ENCODE measurements around the gene NCOA7.

NCOA7 gene

DNA sequence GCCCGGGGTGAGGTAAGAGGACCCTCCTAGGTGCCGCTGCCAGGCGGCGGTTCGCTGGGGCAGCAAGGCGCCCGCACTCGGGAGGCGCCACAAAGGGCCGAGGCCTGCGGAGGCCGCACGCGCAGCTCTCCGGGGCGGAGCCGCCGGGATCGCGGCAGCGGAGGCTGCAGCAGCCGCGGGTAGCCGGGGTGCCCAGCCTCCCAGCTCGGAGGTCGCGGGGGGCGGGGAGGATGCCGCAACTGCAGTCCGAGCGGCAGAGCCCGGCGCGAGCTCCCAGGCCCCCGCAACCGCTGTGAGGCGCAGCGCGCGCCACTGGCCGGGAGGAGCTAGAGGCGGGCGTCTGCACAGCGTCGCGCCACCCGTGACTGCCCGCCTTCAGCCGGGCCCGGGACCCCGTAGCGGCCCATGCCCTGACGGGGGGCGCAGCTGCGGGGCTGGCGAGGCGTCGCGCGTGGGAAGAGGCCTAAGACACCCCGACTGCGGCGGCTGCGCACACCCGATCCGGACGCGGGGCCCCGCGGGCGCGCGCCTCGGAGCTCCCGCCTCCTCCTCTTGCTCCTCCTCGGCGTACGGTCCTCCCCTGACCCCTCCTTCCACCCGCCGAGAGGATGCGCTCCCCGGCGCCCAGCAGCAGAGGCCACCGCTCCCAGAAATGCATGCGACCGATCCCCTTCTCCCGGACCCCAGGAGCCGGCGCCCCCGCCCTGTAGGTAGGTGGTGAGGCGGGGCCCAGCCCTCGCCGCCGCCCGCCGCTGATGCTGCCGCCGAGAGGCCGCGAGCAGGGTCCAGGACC is at the start of gene NCOA7:
Gene NCOA7 (plus strand): TSS at position 603 of the 793 bp plus-strand sequence. CDS start 24,395 bp downstream, outside the sequence.
- no peak for TF ChIP-seq CTCF (conservative IDR thresholded peaks at IDR 0.05; ENCODE audit: low read depth, low read length)
- DNase-seq (ENCODE audit: low read depth): peak; percentile 79
- H3K4me3 ChIP-seq (ENCODE audit: low read depth, low read length): peak within 1 kb of the TSS; percentile 80

DNA sequence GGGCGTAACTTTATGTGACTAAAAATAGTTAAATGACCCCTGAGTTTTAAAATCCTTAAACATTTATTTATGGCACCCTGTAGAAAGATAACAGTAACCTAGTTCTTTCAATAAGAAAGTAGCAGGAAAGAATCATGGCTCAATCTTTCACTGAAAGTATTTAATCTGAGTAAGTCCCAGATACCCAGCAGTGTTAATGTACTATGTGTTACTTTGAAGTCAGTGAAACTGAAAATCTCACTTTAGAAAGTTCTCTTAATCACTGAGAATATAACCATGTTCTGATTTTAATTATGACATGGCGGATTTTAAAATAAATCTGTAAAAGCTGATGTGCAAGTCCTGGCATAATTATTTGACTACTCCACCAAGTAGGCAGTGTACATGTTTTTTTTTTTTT is 49.4 kb upstream of the NCOA7 start:
- DNase-seq (ENCODE audit: low read depth): no peak
- TF ChIP-seq CTCF (conservative IDR thresholded peaks at IDR 0.05; ENCODE audit: low read depth, low read length): no peak
- no peak overlapping the region for H3K4me3 ChIP-seq (ENCODE audit: low read depth, low read length)

DNA sequence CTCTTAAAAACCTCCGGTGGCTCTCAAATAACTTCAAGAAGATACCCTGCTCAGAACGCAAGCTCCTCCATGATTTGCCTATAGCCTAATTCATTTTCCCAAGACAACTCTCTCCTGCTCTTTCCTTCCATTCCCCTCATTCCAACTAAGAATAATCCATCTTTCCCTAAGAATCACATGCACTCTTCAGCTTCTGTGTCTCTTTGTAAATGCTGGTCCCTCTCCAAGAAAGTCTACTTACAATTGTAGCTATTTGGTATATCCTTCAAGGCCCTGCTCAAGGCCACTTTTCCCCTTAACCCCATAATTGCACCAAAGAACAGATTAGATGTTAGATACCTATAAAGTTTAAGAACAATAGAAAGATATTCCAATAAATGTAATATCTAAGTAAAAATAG is 48.7 kb upstream of the NCOA7 start:
- no peak for DNase-seq (ENCODE audit: low read depth)
- TF ChIP-seq CTCF (conservative IDR thresholded peaks at IDR 0.05; ENCODE audit: low read depth, low read length): no peak
- no peak overlapping the region for H3K4me3 ChIP-seq (ENCODE audit: low read depth, low read length)

- DNase-seq (ENCODE audit: low read depth): no peak
- no peak overlapping the region for H3K4me3 ChIP-seq (ENCODE audit: low read depth, low read length)
- no peak for TF ChIP-seq CTCF (conservative IDR thresholded peaks at IDR 0.05; ENCODE audit: low read depth, low read length)
These were observed 48.2 kb upstream of the NCOA7 start for GRCh38 chr6:125742464-125743120.

DNA sequence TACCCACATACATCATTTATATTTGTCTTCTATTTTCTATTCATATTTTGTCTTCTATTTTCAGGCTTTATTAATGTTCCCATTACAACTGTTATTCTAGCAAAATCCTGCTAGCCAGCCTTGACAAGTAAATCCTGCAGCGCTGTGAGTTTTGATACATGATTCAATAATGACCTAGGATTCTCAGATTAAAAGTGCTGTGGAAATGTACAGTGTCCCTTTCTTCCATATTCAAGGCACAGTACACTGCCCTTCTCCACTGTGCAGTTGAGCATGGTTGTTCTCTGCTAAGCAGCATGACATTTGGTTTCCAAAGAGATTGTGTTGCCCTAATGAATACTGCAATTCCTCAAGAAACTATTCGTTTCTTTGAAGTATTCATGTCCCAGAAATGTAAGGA is 47.2 kb upstream of the NCOA7 start:
- no peak for TF ChIP-seq CTCF (conservative IDR thresholded peaks at IDR 0.05; ENCODE audit: low read depth, low read length)
- H3K4me3 ChIP-seq (ENCODE audit: low read depth, low read length): no peak overlapping the region
- no peak for DNase-seq (ENCODE audit: low read depth)

DNA sequence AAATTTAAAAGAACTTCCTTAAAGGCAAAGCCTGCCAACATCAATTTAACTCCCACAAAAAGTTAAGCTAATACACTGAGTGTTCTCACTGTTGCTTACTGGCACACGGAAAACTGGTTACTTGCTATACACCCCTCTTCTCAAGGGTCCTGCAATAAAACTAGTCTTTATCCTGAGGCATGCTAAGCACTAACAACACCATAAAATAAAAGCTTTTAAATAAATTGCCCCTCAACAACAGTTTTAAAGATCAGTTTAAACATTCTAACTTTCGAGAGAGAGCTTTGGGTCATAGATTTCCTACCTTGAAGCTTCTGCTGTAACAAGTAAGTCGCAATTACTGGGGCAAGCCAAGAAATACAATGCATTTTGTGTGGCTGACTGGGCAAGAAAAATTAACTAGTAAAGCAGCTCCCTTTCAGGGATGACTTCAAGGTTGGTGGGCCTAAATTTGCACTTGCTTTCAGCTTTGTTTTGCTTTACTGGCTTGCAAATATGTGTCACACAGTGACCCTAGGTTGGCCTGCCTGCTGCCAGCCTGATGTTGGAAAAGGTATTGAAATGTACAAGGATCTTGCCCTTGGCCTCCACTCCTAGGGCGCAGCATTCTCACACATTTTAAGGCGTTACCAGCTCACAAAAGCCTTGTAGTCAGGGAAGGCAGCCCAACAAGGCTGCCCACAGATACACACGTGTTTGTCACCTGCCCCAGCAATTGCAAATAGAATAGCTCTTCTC is 45.3 kb upstream of the NCOA7 start:
- no peak for TF ChIP-seq CTCF (conservative IDR thresholded peaks at IDR 0.05; ENCODE audit: low read depth, low read length)
- no peak for DNase-seq (ENCODE audit: low read depth)
- no peak overlapping the region for H3K4me3 ChIP-seq (ENCODE audit: low read depth, low read length)
